GM18520 (cell line): Measurements from ENCODE around the gene SGSM1.
"Not testable (repeated sequence)": the region's sequence is repeated elsewhere in the genome, so short reads cannot be mapped to it uniquely, and the experiment has no call there.

Experiments
- ATAC-seq: cut with Tn5 transposase; IDR thresholded peaks from one replicate; pipeline ENCODE4 v1.9.1; 2021; ENCODE audit not compliant: unreplicated experiment

SGSM1 gene

DNA sequence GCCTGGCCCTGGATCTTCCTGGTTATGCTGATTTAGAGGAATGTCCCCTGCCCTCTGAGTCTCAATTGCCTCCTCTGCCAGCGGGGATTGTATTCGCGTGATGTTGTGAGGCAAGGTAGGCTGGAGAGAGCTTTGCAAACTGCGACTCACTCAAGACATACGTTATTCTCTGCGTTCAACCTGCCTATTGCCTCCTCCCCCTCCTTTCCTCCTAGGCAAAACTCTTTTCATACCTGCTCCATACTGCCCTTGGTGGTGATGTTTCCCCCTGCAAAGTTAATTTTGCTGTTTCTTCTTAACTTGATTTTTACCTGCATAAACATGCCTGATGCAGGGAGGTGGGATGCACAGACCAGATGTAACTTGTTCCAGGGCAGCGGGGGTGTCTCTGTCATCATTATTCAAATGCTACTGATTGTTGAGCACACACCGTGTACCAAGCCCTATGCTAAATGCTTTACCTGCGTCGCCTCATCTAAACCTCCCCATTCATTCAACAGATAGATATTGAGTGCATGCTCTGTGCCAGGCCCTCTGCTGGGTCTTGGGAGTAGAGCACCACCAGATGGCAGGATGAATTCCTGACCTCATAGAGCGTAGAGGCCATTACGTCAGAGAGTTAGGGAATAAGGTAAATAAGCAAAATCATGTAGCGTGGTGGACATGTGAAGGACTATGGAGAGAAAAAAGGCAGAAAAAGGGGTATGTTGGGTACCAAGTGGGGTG, 29.0 kb downstream of the SGSM1 start:
- no peak for ATAC-seq

DNA sequence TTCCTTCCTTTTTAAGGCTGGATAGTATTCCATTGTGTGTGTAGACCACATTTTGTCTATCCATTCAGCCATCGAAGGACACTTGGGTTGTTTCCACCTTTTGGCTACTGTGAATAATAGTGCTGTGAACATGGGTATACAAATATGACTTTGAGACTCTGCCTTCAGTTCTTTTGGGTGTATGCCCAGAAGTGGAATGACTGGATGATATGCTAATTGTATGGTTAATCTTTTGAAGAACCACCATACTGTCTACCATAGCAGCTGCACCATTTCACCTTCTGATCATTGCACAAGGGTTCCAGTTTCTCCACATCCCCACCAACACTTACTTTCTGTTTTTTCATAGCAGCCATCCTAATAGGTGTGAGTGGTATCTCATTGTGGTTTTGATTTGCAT, 30.3 kb downstream of the SGSM1 start:
- ATAC-seq = no peak

DNA sequence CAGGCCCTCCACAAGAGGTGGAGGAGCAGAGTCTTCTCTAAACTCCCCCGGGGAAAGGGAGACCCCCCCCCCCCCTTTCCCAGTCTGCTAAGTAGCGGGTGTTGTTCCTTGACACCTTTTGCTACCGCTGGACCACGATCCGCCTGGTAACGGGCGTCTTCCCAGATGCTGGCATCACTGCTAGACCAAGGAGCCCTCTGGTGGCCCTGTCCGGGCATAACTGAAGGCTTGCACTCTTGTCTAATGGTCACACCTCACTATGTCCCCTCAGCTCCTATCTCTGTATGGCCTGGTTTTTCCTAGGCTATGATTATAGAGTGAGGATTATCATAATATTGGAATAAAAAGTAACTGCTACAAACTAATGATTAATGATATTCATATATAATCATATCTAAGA, 31.5 kb downstream of the SGSM1 start:
- ATAC-seq = not testable (repeated sequence)

DNA sequence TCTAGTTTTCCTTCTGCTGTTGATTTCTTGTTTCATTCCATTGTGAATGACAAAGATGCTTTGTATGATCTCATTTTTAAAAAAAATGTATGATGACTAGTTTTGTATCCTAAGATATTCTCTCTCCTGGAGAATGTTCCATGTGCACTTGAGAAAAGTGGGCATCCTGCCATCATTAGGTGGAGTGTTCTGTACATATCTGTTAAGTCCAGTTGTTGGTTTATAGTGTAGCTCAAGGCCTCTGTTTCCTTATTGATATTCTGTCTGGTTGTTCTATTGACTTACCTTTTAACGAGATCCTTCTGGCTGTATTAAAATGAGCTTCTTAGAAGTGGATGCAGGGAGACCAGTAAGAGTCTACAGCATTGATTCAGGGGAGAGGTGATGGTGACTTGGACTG, 35.2 kb downstream of the SGSM1 start:
- ATAC-seq = no peak

DNA sequence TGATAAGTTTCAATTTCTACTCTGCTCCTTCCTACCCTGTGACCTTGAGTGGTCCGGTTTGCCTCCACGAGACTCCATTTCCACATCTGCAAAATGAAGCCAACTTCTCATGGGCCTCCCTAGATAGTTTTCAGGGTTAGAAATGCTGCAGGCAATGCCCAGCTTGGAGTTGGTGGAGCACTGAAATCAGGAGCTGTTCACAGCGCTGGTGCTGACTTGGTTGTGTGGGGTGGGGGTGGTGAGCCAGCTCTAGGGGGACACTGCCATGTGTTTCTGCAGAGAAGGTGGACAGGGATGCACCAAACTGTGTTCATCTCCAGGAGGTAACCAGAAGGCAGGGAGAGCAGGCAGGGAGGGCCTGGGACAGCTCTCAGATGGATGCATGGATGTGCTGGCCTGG, 37.0 kb downstream of the SGSM1 start:
- ATAC-seq = no peak

DNA sequence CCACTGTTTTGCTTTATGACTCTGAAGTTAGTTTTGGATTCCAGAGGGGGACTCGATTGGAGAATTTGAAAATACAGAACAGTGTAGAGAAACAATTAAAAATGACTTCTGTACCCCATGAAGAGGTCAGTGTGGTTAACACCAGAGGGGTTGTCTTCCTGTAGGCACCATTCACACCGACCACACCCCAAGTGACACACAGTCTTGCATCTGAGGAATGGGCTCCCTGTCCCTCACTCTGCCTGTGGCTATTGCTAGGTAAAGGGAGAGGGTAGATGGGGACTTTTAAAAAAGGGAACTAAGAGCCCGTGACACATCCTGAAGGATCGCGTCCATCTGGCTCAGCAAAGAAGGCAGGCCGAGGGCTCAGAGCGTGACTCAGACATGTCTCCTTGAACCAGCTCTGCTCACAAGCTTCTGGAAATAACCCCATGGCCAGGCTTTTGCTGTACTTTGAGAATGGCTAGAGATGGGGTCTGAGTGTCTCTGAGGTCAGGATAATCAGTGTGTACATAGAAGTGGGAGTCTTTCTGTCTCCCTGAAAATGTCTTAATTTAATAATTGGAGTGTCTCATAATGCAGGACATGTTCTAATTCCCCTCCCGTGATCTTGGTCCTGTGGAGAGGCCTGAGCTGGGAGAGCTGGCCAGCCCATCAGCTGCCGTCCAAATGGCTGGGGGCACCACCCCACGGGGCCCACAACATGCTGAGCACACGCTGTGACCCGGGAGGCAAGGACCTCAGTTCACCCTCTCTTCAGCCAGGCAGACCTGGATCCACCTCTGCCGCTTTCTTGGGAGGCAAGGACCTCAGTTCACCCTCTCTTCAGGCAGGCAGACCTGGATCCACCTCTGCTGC, 39.3 kb downstream of the SGSM1 start:
- ATAC-seq = no peak

DNA sequence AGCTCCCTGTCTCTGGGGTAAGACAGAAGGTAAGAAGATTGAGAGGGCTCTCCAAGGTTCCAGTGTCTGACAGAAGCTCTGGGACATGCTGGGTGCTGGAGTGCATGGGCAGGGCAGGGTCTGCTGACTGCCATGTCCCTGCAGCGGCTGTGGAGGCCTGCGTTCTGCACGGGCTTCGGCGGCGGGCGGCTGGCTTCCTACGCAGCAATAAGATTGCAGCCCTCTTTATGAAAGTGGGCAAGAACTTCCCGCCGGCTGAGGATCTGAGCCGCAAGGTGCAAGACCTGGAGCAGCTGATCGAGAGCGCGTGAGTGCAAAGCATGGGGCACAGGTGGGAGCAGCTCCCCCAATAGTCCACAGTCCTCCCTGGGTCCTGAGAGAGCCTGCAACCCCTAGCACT, 41.5 kb downstream of the SGSM1 start:
- ATAC-seq = no peak

DNA sequence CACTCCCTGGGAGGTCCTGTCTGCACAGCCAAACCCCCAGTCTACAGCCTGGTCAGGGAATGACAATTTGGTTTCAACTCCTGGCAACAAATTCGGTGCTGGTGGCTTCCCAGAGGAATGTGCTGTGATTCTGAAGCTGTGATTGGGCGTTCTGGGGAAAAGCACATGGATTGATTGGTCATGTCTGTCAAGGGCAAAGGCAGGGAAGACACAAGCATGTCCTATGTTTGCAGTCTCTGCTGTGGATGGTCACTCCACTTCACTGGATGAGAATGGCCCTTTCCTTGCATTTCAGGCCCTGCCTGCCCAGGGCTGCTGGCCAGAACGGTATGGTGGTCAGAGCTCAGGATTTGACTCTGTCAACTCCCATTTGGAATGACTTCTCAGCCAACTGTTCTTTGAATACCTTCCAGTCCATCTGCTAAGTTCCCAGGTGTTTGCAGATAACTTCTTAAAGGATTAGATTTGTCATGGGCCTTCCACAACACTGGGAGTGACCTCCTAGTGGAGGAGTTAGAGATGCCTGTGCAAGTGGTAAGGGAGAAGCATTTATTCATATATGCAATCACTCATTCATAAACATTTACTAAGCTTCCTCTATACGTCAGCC, 42.7 kb downstream of the SGSM1 start:
- no peak for ATAC-seq

DNA sequence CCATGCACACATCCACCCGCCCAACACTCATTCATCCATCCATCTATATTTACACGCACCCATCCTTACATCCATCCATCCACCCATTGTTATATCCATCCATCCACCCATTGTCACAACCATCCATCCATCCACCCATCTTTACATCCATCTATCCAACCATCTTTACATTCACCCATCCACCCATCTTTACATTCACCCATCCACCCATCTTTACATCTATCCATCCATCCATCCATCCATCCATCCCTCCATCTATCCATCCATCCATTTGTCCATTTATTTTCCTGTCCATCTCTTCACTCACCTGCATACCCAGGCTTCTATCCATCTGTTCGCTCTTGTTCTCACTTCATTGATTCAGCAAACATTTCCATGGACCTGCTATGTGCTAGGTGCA, 49.8 kb downstream of the SGSM1 start:
- no peak for ATAC-seq

DNA sequence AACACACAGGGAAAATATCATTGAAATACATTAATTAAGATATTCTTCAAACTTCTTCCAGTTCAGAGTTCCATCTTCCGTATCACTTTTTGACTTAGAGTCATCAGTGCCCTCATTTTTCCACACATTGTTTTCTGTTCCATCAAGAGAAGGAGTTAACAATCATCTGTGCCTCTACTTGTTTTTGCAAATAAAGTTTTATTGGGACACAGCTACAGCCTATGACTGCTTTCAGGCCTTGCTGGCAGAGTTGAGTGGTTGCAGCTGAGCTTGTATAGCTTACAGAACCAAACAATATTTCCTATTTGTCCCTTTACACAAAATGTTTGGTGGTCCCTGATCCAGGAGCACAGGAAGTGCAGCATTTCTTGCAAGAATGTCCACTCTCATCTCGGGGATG, 51.6 kb downstream of the SGSM1 start:
- ATAC-seq = no peak

DNA sequence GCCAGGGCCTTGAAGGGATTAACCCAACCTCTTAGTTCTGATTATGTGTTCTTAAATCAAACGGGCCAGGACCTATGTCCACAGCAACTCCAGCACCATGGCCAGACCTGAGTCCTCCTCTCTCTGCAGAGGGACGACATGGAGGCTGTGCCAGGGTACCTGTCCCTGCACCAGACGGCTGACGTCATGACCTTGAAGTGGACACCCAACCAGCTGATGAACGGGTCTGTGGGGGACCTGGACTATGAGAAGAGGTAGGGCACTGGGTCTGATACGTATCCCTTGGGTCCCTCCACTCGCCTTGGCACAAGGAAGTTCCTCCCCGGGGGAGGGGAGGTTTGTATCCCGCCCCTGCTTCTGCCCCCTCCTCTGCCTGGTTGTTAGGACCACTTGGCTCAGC, 53.6 kb downstream of the SGSM1 start:
- ATAC-seq = no peak

DNA sequence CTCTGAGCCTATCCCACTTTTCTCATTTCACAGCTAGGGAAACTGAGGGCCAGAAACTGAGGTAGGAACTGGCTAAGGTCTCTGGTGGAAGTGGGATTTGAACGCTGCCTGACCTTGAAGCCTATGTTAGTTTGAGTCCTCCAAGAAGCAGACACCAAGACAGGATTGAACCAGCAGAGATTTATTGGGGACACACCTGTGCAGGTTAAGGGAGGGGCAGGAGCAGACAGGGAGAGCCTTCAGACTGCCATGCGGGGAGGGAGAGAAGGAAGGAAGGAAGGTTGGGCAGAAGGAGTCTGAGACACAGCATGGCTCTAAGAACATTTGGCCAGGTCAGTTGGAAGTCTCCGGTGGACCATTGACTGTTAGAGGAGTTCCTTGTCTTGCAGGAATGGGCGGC, 59.5 kb downstream of the SGSM1 start:
- ATAC-seq = no peak

DNA sequence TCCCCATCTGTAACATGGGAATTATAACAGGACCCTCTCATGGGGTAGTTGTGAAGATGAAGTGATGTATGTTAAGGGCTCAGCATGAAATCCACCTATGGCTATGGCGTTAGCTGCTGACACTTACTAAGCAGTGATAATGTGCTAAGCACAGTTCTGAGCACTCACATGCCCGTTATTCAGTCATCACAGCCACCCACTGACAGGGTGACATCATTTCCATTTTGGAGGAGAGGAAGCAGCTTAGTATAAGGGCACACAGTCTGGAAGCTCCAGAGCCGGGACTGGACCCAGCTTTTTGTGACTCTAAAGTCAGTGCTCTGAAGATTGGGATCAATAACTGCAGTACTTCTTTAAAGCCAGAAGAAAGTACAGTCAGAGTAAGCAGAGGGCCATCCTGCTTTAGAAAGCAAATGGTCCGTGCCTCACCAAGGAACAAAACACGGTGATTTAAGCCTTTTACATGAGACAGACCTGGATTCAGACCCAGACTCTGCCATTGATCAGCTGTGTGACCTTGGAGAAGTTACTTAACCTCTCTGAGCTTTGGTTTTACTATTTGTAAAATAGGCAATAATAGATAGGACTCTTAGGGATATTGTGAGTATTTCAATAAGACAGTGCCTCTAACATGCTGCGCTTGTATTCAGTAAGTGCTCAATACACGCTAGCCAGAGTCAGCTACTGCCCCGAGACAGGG, 61.5 kb downstream of the SGSM1 start:
- no peak for ATAC-seq

DNA sequence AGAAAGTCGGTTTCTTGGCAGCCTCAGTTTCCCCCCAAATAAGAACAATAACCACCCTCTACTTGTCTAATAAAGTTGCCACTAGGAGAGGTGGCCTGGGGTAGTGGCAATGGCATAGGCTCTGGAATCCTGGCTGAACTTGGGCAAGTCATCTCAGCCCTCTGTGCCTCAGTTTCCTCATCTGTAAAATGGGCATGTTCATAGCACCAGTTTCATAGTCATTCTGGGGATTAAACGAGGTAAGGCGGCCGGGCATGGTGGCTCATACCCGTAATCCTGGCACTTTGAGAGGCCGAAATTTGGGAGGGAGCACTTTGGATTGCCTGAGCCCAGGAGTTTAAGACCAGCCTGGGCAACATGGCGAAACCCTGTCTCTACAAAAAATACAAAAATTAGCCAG, 63.0 kb downstream of the SGSM1 start:
- no peak for ATAC-seq

DNA sequence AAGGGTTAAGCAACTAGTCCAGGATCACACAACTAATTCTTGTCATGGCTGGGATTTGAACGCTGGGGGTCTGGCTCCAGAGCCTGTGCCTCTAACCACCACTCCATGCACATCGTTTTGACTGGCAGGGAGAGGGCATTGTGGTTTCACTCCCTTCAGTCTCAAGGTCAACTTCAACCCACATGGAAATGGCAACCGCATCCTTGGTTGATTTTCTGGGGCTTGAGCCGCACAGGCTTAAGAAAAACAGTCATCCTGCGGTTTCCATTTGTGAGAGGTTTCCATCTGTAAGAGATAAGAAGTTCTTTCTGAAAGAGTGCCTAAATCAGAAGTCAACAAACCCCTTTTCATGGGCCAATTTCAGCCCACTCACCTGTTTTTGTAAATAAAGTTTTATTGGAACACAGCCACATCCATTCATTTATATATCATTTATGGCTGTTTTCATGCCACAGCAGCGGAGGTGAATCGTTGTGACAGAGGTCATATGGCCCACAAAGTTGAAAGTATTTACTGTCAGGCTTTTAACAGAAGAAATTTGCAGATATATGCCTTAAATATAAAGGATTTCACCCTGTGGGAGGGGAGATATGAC, 65.7 kb downstream of the SGSM1 start:
- no peak for ATAC-seq

DNA sequence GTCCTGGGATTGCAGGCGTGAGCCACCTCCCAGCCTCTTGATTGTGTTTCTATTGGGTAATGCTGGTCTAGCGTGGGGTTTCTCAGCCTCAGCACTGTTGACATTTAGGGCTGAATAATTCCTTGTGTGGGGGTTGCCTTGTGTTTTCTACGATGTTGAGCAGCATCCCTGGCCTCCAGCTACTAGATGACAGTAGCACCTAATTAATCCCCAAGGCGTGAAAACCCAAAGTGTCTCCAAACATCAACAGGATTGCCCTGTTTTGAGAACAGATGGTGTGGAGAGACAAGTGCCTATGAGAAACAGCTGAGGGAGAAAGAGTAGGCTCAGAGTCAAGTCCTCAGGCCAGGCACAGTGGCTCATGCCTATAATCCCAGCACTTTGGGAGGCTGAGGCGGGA, 67.2 kb downstream of the SGSM1 start:
- ATAC-seq = no peak

DNA sequence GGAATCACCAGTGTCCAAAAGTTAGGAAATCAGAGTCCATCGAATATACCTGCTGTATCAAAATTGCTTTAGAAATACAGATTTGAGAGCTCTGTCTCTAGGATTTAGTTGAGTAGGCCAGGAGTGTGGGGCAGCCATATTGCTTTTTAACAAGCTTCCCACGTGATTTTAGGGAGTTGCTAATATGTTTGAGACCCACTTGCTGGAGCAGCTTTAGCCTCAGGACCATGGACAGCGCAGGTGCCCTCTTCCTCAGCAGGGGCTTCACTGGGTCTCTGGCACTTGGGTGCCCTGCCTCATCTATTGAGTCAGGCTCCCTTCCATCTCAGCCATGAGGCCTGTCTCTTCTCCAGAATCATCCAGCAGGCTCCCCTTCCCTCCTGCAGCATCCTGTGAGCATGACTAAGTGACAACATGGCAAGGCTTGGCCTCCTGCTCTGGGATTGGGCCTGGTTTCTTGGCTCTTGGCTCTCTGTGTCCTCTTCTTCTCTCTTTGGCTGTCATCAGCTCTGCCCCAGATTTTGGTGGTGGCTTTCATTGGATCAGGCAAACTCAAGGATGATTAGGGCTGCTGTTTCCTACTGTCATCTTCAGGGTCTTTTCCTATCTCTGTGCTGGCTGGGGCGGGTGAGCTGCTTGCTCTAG, 70.0 kb downstream of the SGSM1 start:
- ATAC-seq = no peak

DNA sequence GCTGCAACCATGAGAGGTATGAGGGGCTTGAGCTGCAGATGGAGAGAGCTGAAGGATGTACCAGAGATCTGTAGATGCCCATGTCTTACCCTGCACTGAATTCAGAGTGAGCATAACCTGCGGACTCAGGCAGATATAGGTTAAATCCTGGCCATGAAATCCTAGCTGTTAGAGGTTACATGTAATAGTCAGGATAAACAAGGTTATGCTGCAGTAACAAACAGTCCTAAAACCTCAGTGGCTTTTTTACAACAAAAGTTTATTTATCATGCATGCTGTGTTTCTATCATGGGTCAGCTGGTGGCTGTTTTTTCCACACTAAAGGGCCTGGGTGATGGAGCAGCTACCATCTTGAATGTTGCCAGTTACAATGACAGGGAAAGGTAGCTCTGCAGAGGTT, 70.7 kb downstream of the SGSM1 start:
- ATAC-seq = no peak

DNA sequence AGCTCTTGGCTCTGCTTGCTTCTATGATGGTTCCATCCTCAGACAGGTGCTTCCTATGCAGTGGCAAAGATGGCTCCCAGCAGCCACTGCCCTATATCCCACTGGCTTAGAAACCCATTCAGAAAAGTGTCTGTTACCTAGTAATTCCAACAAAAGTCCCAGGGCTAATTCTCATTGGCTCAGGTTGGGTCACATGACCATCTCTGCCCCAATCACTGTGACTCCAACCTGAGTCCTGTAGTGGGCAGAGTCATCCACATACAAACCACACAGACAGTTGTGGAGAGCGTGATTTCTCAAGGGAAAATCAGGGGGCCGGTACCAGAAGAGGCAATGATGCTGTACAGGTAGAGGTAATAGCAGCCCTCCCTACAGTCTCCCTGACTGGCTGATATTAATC, 73.0 kb downstream of the SGSM1 start:
- ATAC-seq = no peak

DNA sequence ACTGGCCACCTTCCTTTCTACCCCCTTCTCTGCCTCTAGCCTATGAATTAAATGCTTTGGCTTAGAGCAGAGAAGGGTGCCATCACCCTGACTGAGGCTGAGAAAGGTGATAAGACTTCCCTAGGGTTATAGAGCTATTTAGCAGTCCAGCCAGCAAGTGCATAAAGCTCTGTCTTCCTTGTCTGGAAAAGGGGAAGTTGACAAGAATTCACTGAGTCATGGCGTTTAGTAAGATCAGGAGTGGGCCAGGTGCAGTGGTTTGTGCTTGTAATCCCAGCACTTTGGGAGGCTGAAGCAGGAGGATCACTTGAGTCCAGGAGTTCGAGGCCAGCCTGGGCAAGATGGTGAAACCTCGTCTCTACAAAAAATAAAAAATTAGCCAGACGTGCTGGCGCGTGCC, 77.4 kb downstream of the SGSM1 start:
- ATAC-seq = no peak

DNA sequence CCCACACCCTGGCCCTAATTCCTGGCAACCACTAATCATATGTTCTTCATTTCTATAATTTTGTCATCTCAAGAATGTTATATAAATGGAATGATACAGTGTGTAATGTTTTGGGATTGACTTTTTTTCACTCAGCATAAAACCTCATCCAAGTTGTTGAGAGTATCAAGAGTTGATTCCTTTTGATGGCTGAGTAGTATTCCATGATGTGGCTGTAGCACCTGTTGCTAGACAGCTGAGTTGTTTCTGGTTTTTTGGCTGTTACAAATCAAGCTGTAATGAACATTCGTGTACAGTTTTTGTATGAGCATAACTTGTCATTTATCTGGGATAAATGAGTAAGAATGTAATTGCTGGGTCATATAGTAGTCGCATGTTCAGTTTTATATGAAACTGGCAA, 81.2 kb downstream of the SGSM1 start:
- ATAC-seq = no peak
